HG02884 (cell line): Measurements from ENCODE around the gene PRSS37.

ENCODE experiments used
- ATAC-seq: cut with Tn5 transposase; IDR thresholded peaks from one replicate; pipeline ENCODE4 v1.9.1; 2021; ENCODE audit warnings: mild to moderate bottlenecking, moderate library complexity; ENCODE audit not compliant: unreplicated experiment

Gene PRSS37

DNA sequence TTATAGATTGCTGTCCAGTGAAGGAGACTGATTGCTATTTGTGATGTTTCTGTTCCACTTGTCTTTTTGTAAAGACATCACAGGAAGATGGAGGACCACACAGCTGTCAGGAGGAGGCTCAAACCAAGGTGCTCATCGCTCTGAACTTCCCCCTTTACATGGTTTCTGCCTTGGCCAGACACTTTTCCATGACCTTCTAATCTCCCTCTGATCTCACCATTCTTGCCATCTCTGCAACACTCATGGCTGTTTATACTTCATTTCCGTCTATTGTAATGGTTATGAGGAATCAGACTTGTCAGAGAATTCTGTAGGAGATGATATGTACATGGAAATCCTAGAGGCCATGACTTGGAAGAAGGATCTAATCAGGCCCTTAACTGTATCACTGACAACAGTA is 53.0 kb downstream of the PRSS37 start:
- ATAC-seq = no peak
